ENCODE data around the gene SUPT7L.

Gene SUPT7L, protein sequence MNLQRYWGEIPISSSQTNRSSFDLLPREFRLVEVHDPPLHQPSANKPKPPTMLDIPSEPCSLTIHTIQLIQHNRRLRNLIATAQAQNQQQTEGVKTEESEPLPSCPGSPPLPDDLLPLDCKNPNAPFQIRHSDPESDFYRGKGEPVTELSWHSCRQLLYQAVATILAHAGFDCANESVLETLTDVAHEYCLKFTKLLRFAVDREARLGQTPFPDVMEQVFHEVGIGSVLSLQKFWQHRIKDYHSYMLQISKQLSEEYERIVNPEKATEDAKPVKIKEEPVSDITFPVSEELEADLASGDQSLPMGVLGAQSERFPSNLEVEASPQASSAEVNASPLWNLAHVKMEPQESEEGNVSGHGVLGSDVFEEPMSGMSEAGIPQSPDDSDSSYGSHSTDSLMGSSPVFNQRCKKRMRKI

DNA sequence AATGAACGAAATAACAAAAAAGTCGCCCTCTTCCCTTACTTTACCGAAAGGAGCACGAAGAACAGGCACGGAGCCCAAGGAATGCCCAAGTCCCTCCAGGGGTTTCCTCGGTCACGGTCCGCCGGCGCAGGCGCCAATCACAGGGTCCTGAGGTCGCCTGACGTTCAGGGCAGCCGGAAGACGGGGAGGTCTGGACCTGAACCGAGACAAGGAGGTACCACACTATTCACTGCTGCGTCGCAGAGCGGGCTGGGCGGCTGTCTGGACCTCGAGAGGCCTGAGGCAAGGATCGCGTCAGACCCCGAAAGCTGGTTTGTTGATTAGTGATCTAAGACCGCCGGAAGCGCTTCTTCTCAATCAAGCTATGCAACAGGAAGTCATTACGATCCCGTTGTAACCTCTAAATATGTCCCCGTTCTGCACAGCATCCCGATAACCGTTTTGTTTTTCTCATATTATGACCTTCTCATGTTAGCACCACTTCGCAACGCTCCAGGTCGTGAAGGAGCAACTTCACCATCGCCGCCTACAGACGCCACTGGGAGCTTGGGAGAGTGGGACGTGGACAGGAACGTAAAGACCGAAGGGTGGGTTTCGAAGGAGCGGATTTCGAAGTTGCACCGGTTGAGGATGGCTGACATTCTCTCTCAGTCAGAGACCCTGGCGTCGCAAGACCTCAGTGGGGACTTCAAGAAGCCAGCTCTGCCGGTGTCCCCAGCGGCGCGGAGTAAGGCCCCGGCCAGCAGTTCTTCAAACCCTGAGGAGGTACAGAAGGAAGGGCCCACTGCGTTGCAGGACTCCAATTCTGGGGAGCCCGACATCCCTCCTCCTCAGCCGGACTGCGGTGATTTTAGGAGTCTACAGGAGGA lies at the start of gene SUPT7L, which contains the start of gene SLC4A1AP:
Gene SUPT7L (minus strand): TSS at position 330 of the 869 bp plus-strand sequence. CDS start 1,422 bp downstream, outside the sequence.
Gene SLC4A1AP (plus strand): TSS at position 605 of the 869 bp plus-strand sequence. CDS start 26 bp downstream, at position 631.
- DNase-seq (ENCODE audit: low read depth): peak; percentile 76

- DNase-seq (ENCODE audit: low read depth): no peak
These were observed 49.8 kb upstream of the SUPT7L start for GRCh38 chr2:27713201-27713600.

DNA sequence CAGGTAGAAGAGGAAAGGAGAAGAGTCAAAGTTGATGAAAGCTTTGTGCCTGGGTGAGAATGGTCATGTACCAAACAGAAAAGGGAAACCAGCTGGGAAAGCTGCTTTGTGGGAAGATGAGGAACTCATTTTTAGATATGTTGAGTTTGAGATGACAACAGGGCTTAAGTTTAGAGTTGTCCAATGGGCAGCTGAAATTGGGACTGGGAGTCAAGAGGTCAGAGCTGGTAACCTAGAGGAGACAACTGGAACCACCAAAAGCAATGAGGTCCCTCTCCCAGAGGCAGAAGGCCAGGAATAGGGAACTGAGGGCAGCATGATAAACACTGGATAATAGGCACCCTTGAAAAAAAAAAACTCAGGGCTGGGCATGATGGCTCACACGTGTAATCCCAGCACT lies 49.1 kb upstream of the SUPT7L start:
- no peak for DNase-seq (ENCODE audit: low read depth)

GRCh38 chr2:27711804-27712203 lies 48.4 kb upstream of the SUPT7L start:
- DNase-seq (ENCODE audit: low read depth): no peak

DNA sequence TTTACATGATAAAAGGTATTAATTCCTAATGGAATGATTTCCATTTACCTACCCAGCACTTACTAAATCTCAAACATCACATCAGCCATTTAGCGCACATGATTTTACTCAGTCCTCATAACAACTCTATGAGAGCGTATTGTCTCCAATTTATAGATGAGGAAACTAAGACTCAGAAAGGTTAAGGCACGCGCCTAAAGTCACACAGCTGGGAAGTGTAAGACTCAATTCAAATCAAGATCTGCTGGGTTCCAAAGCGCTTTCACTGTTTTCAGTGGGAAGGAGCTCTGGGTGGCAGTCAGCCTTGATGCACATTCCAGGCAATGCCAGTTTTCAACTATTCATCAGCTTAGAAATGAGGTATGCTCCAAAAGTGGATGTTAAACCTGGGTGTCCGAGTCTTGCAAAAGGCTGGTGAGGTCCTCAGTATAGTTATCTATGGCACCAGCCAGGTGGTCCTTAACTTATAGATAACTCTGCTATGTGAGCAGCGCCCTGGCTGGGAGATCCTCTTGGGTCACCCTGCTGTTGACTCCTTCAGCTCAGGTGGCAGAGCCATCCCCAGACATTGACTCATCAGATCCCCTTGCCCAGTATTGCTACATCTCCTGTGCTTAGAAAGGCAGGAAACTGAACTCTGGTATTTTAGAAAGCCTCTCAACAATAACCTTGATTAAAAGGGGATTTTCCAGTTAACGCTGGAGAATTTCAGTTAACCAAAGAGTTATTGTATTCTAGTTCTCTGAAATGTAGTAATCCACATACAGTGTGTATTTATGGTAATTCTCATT lies 47.4 kb upstream of the SUPT7L start:
- no peak for DNase-seq (ENCODE audit: low read depth)

GRCh38 chr2:27709960-27710575 lies 46.7 kb upstream of the SUPT7L start:
- no peak for DNase-seq (ENCODE audit: low read depth)

DNA sequence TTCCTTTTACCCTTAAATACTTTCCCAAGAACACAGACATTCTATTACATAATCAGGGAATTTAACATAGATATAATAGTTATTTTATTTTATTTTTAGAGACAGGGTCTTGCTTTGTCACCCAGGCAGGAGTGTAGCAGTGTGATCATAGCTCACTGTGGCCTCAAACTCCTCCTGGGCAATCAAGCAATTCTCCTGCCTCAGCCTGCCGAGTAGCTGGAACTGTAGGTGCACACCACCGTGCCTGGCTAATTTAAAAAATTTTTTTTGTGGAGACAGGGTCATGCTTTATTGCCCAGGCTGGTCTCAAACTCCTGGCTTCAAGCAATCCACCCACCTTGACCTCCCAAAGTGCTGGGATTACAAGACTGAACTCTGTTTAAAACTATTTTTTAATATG lies 45.9 kb upstream of the SUPT7L start:
- no peak for DNase-seq (ENCODE audit: low read depth)

GRCh38 chr2:27708666-27709065 lies 45.3 kb upstream of the SUPT7L start:
- DNase-seq (ENCODE audit: low read depth): no peak

- DNase-seq (ENCODE audit: low read depth): no peak
These were observed 44.8 kb upstream of the SUPT7L start for GRCh38 chr2:27708257-27708654.

DNA sequence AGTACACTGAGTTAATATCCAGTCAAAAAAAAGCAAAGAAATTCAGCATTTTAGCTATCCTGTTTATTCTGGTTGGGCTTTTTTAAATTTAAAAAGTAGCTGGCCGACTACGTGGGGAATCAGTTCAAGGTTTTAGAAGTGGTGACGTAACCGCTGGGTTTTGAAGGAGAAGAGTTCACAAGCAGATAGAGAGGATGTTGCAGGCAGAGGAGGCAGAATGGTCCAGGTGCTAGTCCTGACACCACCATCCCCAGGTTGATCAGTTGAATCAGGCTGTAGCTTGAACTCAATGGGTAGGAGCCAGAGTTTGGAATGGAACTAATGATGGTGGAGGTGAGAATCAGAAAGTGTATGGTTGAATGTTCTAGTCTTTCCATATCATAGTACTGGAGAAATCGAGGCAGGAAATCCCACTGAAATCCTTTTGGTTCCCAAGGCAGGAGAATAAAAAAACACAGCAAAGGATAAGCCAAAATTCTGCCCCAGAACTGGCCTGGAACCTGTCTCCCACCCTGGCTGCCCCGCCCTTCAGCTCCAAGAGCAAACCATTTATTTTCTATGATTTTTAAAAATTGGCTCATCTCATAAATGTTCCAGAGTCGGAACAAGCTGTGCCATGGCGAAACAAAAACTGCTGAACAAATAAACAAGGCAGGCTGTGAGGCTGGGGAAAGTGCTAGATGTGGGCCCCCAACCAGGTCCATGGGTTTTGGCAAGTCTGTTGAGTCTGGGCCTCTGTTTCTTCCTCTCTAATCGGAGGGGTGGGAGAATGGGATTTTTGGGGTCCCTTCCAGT lies 44.2 kb upstream of the SUPT7L start:
- no peak for DNase-seq (ENCODE audit: low read depth)

DNA sequence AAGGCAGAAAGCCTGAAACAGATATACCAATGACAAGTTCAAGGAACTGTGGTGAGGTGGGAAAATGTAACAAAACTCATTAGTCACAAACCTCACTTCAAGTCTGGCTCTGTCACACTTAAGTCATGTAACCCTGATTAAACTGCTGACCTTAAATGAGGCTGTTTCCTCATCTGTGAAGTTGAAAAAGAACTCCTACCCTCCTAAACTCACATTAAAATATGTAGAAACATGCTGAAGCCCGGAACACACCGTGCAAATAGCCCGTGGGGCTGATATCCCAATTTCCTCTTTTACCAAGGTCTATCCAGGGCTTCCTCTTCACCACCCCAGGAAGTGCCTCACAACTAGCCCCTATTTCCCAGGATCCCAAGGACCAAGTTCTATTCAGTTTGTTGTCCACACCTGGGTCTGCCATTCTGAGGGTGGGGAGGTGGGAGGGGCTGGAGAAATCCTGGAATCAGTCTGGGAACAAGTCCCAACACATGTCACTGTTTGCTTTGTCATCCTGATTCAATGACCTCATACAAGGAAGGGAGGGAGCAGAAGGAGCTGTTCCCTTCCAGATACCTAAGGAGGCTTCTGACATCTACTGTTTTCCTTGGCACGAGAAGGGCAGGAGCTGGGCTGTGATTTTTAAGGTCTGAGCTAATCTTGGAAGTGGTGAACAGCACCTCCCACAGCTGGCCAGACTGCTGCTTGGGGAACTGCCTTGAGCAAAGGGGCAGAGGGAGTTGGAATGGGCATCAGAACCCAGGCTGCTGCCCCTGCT lies 42.6 kb upstream of the SUPT7L start:
- DNase-seq (ENCODE audit: low read depth): peak; percentile 78

GRCh38 chr2:27704342-27704876 lies 41.0 kb upstream of the SUPT7L start:
- no peak for DNase-seq (ENCODE audit: low read depth)

GRCh38 chr2:27703638-27704341 lies 40.4 kb upstream of the SUPT7L start:
- no peak for DNase-seq (ENCODE audit: low read depth)

DNA sequence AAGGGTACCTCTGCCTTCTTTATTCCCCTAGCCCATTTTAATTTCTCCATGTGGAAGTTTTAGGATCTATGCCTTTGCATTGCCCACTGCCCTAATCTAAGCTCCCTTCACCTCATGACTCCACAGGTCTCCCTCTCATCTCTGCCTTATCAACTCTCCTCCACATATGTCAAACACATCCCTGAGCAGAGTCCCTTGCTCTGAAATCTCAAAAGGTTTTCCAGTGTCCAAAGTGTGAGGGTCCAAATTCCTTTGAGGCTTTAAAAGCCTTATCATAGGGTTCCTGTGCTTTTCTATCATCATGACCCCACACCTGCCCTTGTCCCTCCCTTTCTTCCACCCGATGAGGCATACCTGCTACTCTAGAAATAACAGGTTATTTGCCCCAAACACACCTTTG lies 38.9 kb upstream of the SUPT7L start:
- DNase-seq (ENCODE audit: low read depth): no peak

DNA sequence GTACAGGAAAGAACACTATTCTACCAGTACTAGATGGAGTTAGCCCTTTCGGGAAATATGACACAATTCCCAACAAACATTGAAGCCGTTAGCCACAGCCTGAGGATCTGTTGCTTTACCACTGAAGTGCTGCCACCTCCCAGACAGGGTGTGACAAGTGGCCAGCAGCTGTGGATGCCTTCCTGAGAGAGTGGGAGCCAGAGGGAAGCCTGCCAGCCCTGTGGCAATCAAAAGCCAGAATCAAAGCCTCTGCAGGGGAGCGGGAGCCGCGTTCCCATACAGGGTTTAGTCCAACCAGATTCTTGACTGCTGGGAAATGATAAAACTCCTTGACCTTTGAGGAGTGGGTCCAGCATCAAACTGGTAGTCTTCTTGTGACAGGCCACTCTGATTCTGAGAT lies 38.3 kb upstream of the SUPT7L start:
- DNase-seq (ENCODE audit: low read depth): no peak

- DNase-seq (ENCODE audit: low read depth): no peak
These were observed 34.2 kb upstream of the SUPT7L start for GRCh38 chr2:27697660-27698059.

- DNase-seq (ENCODE audit: low read depth): no peak
These were observed 26.6 kb upstream of the SUPT7L start for GRCh38 chr2:27690052-27690451.

GRCh38 chr2:27689424-27689823 lies 26.0 kb upstream of the SUPT7L start:
- DNase-seq (ENCODE audit: low read depth): no peak

DNA sequence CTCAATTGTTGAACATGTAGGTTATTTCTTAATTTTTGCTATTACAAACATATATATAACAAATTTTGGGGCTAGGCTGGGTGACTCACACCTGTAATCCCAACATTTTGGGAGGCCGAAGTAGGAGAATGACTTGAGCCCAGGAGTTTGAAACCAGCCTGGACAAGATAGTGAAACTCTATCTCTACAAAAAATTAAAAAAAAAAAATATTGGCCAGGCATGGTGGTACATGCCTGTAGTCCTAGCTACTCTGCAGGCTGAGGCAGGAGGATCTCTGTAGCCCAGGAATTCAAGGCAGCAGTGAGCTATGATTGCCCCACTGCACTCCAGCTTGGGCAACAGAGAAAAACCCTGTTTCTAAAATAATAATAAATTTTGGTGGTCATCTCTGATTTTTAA lies 23.8 kb upstream of the SUPT7L start:
- DNase-seq (ENCODE audit: low read depth): no peak

All from HS-27A (cell line).